Uterus (tissue), 4 donors: Measurements from ENCODE around the gene VDAC1. TPM values are rescaled to one million over a fixed set of nuclear protein-coding genes. Genes with fewer than 3 reads are reported as not detected.

ENCODE experiments used
- DNase-seq, 2 donors: peaks; one replicate each; pipeline ENCODE4 v3.0.0-alpha.2; 2019 to 2020
- H3K27ac ChIP-seq, 2 donors: fragments of 200-600 bp; sonication (generic); 1 replicate in 1 of 2; 2 replicates in 1 of 2; pipeline ENCODE4 v1.5.1; 2016 to 2018
- H3K27me3 ChIP-seq, 2 donors: fragments of 200-600 bp; sonication (generic); one replicate each; pipeline ENCODE4 v1.5.1; 2018 to 2019; ENCODE audit warnings: control low read depth in 1 of 2
- H3K36me3 ChIP-seq, 2 donors: fragments of 200-600 bp; sonication (generic); one replicate each; pipeline ENCODE4 v1.5.1; 2019; ENCODE audit warnings: control low read depth in 1 of 2
- H3K4me1 ChIP-seq, 2 donors: fragments of 200-600 bp; sonication (generic); one replicate each; pipeline ENCODE4 v1.5.1; 2018 to 2019; ENCODE audit warnings: control low read depth in 1 of 2
- H3K4me3 ChIP-seq, 2 donors: fragments of 200-600 bp; sonication (generic); 1 replicate in 1 of 2; 2 replicates in 1 of 2; pipeline ENCODE4 v1.5.1; 2018 to 2019; ENCODE audit warnings: mild to moderate bottlenecking in 1 of 2
- H3K9me3 ChIP-seq, 2 donors: fragments of 200-600 bp; sonication (generic); one replicate each; pipeline ENCODE4 v1.5.1; 2019; ENCODE audit warnings: control low read depth in 1 of 2
- POLR2A ChIP-seq, 2 donors: fragments of 450-650 bp; IDR thresholded peaks; one replicate each; pipeline ENCODE4 v1.6.1; 2016; ENCODE audit warnings: antibody characterized with exemption in 2 of 2, mild to moderate bottlenecking in 1 of 2, moderate library complexity in 1 of 2
- intact Hi-C: fragments of 100-400 bp; cut with DNase I; formaldehyde crosslinking; loops from one replicate; pipeline ENCODE4 v1.15.1; 2023; ENCODE audit warnings: low total_unique reads
- total RNA-seq, 4 donors: library from RNA; depleted of rRNA in 3 of 4; stranded (reverse); fragments of >200 nt in 3 of 4; gene quantifications; one replicate each; pipeline versions ENCODE4 v1.1.0 to v1.2.4, GENCODE V29; 2014 to 2023
- TF ChIP-seq, protein P1 (sequence below), 4 experiments: fragments of 200-600 bp in 2 of 4; fragments of 450-650 bp in 2 of 4; sonication (generic) in 2 of 4; IDR thresholded peaks; one replicate each; pipeline ENCODE4 v1.5.1; 2016 to 2019; ENCODE audit warnings: antibody characterized with exemption in 4 of 4, mild to moderate bottlenecking in 2 of 4, moderate library complexity in 1 of 4
- donor health status: DM: yes; HTN: yes; CAD: no.

The VDAC1 gene
- total RNA-seq, 4 donors from 2014 or later, result 19.4 to 112 (median 79.8) TPM

DNA sequence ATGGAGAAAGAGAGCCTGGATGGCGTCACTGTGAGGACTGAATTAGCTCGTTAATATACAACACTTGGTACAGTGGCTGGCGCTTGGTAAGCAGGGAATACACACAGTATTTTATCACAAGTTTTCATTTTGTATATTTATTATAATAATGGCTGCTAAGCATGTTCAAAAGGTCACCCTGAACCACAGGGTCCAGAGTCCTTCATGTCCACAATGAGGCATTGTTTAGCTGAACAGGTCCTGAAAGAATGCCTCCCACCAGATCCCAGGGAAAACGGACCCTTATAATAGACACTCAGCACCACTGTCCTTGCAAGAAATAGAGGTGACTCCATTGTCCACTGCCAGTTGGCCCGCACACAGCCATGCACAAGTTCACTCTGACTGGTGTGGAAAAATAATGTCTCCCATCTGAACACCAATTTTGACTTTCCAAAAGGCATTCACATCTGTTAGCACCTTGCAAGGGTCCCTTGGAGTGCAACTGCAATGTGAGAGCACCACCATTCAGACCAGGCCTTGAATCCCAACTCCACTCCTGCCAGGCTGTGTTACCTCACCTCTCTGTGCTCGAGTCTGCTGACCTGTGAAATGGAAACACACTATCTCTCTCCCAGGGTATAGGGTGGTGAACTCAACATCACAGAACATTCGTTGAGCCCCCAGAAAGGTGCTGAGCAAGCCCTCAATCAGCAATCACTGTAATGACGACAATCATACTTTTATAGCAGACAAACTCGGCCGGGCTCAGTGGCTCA, 3.9 kb downstream of the VDAC1 start:
- intact Hi-C loops, result no loop called here
- H3K36me3 ChIP-seq, result no peaks in the 10 kb centered on the region

GRCh38 chr5:134000091-134000511, 4.7 kb downstream of the VDAC1 start:
- peaks cover 0 to 25% of the 10 kb centered on the region in 2 donors for H3K4me1 ChIP-seq
- no peaks in the 10 kb centered on the region for H3K27me3 ChIP-seq
- H3K27ac ChIP-seq, result no peak overlapping the region
- TF ChIP-seq, protein P1, sequence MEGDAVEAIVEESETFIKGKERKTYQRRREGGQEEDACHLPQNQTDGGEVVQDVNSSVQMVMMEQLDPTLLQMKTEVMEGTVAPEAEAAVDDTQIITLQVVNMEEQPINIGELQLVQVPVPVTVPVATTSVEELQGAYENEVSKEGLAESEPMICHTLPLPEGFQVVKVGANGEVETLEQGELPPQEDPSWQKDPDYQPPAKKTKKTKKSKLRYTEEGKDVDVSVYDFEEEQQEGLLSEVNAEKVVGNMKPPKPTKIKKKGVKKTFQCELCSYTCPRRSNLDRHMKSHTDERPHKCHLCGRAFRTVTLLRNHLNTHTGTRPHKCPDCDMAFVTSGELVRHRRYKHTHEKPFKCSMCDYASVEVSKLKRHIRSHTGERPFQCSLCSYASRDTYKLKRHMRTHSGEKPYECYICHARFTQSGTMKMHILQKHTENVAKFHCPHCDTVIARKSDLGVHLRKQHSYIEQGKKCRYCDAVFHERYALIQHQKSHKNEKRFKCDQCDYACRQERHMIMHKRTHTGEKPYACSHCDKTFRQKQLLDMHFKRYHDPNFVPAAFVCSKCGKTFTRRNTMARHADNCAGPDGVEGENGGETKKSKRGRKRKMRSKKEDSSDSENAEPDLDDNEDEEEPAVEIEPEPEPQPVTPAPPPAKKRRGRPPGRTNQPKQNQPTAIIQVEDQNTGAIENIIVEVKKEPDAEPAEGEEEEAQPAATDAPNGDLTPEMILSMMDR (IDR thresholded peaks at IDR 0.05), result no peak
- no peak for TF ChIP-seq POLR2A (IDR thresholded peaks at IDR 0.05)
- intact Hi-C loops, result no loop called here
- no peak for DNase-seq
- no peak overlapping the region for H3K4me3 ChIP-seq
- no peaks in the 10 kb centered on the region for H3K9me3 ChIP-seq
- no peaks in the 10 kb centered on the region for H3K36me3 ChIP-seq

More for the DNA sequence above, 3.9 kb downstream of the VDAC1 start:
- Histone ChIP-seq H3K4me1 (peaks cover 0 to 18% of the 10 kb centered on the region in 2 donors), H3K27me3 (no peaks in the 10 kb centered on the region), H3K4me3 (no peak overlapping the region), H3K9me3 (no peaks in the 10 kb centered on the region), H3K27ac (no peak overlapping the region)
- DNase-seq, result no peak
- no peak for TF ChIP-seq POLR2A (IDR thresholded peaks at IDR 0.05)
- TF ChIP-seq, protein P1 (IDR thresholded peaks at IDR 0.05), result no peak

GRCh38 chr5:133998807-133999206, 6.0 kb downstream of the VDAC1 start:
- Histone ChIP-seq H3K9me3 (no peaks in the 10 kb centered on the region), H3K4me3 (no peak overlapping the region), H3K27me3 (no peaks in the 10 kb centered on the region), H3K4me1 (peaks cover 0 to 34% of the 10 kb centered on the region in 2 donors), H3K36me3 (no peaks in the 10 kb centered on the region), H3K27ac (no peak overlapping the region)
- no peak for TF ChIP-seq POLR2A (IDR thresholded peaks at IDR 0.05)
- TF ChIP-seq, protein P1 (IDR thresholded peaks at IDR 0.05), result no peak
- DNase-seq, result no peak
- intact Hi-C loops, result no loop called here

DNA sequence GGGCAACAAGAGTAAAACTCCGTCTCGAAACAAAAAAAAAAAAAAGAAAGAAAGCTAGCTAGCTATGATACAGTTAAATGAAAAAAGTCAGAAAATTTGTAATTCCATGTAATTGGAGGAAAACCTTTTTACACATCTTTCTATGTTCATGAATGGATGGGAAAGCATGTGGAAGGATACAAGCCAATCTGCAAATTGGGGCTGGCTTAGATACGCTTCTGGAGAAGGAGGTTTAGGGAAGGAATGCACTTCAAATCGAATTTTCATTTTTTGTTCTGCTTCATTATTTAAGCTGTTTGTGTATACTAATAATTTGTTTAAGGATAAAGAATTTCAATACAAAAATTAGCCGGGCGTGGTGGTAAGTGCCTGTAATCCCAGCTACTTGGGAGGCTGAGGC, 6.7 kb downstream of the VDAC1 start:
- Histone ChIP-seq H3K36me3 (no peaks in the 10 kb centered on the region), H3K9me3 (no peaks in the 10 kb centered on the region), H3K27ac (no peak overlapping the region), H3K4me3 (no peak overlapping the region), H3K4me1 (peaks cover 0 to 29% of the 10 kb centered on the region in 2 donors), H3K27me3 (no peaks in the 10 kb centered on the region)
- intact Hi-C loops, result no loop called here
- no peak for TF ChIP-seq POLR2A (IDR thresholded peaks at IDR 0.05)
- TF ChIP-seq, protein P1 (IDR thresholded peaks at IDR 0.05), result no peak
- DNase-seq, result no peak

- Histone ChIP-seq H3K4me1 (peaks cover 0 to 21% of the 10 kb centered on the region in 2 donors), H3K27ac (no peak overlapping the region), H3K4me3 (no peak overlapping the region), H3K36me3 (no peaks in the 10 kb centered on the region), H3K27me3 (no peaks in the 10 kb centered on the region), H3K9me3 (no peaks in the 10 kb centered on the region)
- TF ChIP-seq, protein P1 (IDR thresholded peaks at IDR 0.05), result no peak
- no peak for TF ChIP-seq POLR2A (IDR thresholded peaks at IDR 0.05)
- intact Hi-C loops, result no loop called here
- no peak for DNase-seq
Measured at GRCh38 chr5:133996683-133997252, 8.0 kb downstream of the VDAC1 start.
